ENCODE data around the gene FOXC1.

- TF ChIP-seq, protein P1, sequence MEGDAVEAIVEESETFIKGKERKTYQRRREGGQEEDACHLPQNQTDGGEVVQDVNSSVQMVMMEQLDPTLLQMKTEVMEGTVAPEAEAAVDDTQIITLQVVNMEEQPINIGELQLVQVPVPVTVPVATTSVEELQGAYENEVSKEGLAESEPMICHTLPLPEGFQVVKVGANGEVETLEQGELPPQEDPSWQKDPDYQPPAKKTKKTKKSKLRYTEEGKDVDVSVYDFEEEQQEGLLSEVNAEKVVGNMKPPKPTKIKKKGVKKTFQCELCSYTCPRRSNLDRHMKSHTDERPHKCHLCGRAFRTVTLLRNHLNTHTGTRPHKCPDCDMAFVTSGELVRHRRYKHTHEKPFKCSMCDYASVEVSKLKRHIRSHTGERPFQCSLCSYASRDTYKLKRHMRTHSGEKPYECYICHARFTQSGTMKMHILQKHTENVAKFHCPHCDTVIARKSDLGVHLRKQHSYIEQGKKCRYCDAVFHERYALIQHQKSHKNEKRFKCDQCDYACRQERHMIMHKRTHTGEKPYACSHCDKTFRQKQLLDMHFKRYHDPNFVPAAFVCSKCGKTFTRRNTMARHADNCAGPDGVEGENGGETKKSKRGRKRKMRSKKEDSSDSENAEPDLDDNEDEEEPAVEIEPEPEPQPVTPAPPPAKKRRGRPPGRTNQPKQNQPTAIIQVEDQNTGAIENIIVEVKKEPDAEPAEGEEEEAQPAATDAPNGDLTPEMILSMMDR (IDR thresholded peaks at IDR 0.05; ENCODE audit: low read depth, low read length, poor library complexity, severe bottlenecking) = no peak
- no peak for TF ChIP-seq EZH2phosphoT487 (IDR thresholded peaks at IDR 0.05; ENCODE audit: borderline replicate concordance, low read length)
Observed at GRCh38 chr6:1627827-1628560, 18.3 kb downstream of the FOXC1 start.
